ENCODE measurements around the gene MCTP1. TPM values are rescaled to one million over a fixed set of nuclear protein-coding genes. Genes with fewer than 3 reads are reported as not detected.
"Not testable (repeated sequence)": the region's sequence is repeated elsewhere in the genome, so short reads cannot be mapped to it uniquely, and the experiment has no call there.

MCTP1 gene
- polyA plus RNA-seq, 1 donor (not counting 4 experiments of a cell fraction or from before 2014, with no cell fraction given): 4.9 TPM

DNA sequence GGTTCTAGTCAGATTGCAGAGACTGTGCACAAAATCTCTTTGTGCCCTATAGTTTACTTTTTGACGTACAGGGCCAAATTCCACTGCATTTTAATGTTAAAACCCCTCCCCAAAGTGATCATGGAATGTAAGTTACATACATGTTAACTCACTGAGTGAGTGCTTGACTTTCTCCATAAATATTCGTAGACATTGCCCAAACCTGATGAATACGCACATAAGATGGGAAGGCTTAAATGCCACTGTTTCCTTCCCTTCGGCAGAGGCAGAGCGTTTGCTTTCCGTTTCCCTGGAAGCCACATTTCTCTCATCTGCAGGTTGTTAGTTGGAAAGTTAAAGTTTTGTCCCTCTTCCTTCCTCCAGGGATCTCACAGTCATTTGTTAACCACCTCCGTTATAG is 286.2 kb downstream of the MCTP1 start:
- H3K36me3 ChIP-seq (ENCODE audit: control insufficient read depth in 2 of 2, extremely low read depth in 1 of 2, insufficient read depth in 2 of 2, low read length in 2 of 2): no peaks in the 10 kb centered on the region
- dilution Hi-C loops (cut with MboI; ENCODE audit: extremely low pct_ligation_motif_present, low sequenced_read_pairs): no loop called here
- no peak for TF ChIP-seq EZH2 (IDR thresholded peaks at IDR 0.05; ENCODE audit: low read length)
- TF ChIP-seq, protein P1, sequence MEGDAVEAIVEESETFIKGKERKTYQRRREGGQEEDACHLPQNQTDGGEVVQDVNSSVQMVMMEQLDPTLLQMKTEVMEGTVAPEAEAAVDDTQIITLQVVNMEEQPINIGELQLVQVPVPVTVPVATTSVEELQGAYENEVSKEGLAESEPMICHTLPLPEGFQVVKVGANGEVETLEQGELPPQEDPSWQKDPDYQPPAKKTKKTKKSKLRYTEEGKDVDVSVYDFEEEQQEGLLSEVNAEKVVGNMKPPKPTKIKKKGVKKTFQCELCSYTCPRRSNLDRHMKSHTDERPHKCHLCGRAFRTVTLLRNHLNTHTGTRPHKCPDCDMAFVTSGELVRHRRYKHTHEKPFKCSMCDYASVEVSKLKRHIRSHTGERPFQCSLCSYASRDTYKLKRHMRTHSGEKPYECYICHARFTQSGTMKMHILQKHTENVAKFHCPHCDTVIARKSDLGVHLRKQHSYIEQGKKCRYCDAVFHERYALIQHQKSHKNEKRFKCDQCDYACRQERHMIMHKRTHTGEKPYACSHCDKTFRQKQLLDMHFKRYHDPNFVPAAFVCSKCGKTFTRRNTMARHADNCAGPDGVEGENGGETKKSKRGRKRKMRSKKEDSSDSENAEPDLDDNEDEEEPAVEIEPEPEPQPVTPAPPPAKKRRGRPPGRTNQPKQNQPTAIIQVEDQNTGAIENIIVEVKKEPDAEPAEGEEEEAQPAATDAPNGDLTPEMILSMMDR (optimal IDR thresholded peaks at IDR 0.05 in 1 of 3, IDR thresholded peaks at IDR 0.05 in 1 of 3, conservative IDR thresholded peaks at IDR 0.05 in 1 of 3; ENCODE audit: extremely low read depth in 1 of 3, insufficient read depth in 2 of 3, low read length in 3 of 3): no peak
- FAIRE-seq: no peak
- DNase-seq (ENCODE audit: low read depth, low spot score): no peak
- no peak overlapping the region for H3K9ac ChIP-seq (ENCODE audit: control insufficient read depth, extremely low read depth, insufficient read depth, low read length)
- no peaks in the 10 kb centered on the region for H3K9me3 ChIP-seq (ENCODE audit: control insufficient read depth, low read depth, low read length)
- H2AFZ ChIP-seq (ENCODE audit: control insufficient read depth, low read length): no peak overlapping the region
- H3K4me3 ChIP-seq (ENCODE audit: control insufficient read depth in 2 of 3, extremely low read depth in 1 of 3, insufficient read depth in 2 of 3, low read depth in 1 of 3, low read length in 3 of 3): no peak overlapping the region
- H3K27me3 ChIP-seq (ENCODE audit: control insufficient read depth, extremely low read depth, insufficient read depth, low read length): no peaks in the 10 kb centered on the region
- no peaks in the 10 kb centered on the region for H3K4me1 ChIP-seq (ENCODE audit: control insufficient read depth, extremely low read depth, insufficient read depth, low read length)
- no peak overlapping the region for H3K4me2 ChIP-seq (ENCODE audit: control insufficient read depth, extremely low read depth, insufficient read depth, low read depth, low read length)
- H3K79me2 ChIP-seq (ENCODE audit: control insufficient read depth, insufficient read depth, low read length): no peaks in the 10 kb centered on the region
- no peaks in the 10 kb centered on the region for H4K20me1 ChIP-seq (ENCODE audit: control insufficient read depth, extremely low read depth, insufficient read depth, low read length)
- H3K9me1 ChIP-seq (ENCODE audit: control insufficient read depth, extremely low read depth, insufficient read depth, low read length): no peaks in the 10 kb centered on the region
- no peak overlapping the region for H3K27ac ChIP-seq (ENCODE audit: control insufficient read depth, insufficient read depth, low read length)

DNA sequence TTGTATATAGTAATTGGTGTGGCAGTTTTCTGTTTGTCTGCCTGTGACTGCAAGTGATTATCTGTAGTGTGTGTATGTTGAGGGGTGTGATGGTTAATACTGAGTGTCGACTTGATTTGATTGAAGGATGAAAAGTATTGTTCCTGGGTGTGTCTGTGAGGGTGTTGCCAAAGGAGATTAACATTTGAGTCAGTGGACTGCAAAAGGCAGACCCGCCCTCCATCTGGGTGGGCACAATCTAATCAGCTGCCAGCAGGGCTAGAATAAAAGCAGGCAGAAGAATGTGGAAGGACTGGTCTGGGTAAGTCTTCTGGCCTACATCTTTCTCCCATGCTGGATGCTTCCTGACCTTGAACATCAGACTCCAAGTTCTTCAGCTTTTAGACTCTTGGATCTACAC is 290.4 kb downstream of the MCTP1 start:
- H3K36me3 ChIP-seq (ENCODE audit: control insufficient read depth in 2 of 2, extremely low read depth in 1 of 2, insufficient read depth in 2 of 2, low read length in 2 of 2); H3K9ac ChIP-seq (ENCODE audit: control insufficient read depth, extremely low read depth, insufficient read depth, low read length); H3K79me2 ChIP-seq (ENCODE audit: control insufficient read depth, insufficient read depth, low read length); DNase-seq (ENCODE audit: low read depth, low spot score); H2AFZ ChIP-seq (ENCODE audit: control insufficient read depth, low read length); H3K27me3 ChIP-seq (ENCODE audit: control insufficient read depth, extremely low read depth, insufficient read depth, low read length); H3K4me3 ChIP-seq (ENCODE audit: control insufficient read depth in 2 of 3, extremely low read depth in 1 of 3, insufficient read depth in 2 of 3, low read depth in 1 of 3, low read length in 3 of 3); H4K20me1 ChIP-seq (ENCODE audit: control insufficient read depth, extremely low read depth, insufficient read depth, low read length); H3K27ac ChIP-seq (ENCODE audit: control insufficient read depth, insufficient read depth, low read length); H3K9me1 ChIP-seq (ENCODE audit: control insufficient read depth, extremely low read depth, insufficient read depth, low read length); H3K9me3 ChIP-seq (ENCODE audit: control insufficient read depth, low read depth, low read length); FAIRE-seq; H3K4me2 ChIP-seq (ENCODE audit: control insufficient read depth, extremely low read depth, insufficient read depth, low read depth, low read length); H3K4me1 ChIP-seq (ENCODE audit: control insufficient read depth, extremely low read depth, insufficient read depth, low read length); dilution Hi-C loops (cut with MboI; ENCODE audit: extremely low pct_ligation_motif_present, low sequenced_read_pairs): not testable (repeated sequence)

DNA sequence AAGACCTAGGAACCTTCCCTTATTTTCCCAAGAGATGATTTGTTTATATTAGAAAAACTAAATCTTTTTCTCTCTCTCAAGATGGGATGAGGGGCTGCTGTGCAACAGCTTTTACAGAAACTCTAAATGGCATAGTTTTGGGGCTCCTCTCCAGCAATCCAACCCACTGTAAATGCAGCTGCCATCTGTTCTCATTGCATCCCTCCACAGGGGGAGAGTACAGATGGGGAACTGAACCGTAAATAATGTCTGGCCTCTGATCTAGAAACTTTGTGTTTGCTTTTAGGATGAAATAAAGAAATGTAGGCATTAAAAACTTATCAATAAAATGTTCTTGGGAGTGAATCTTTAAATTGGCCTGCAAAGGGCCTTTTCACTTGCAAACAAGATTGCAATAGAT is 291.4 kb downstream of the MCTP1 start:
- no peaks in the 10 kb centered on the region for H3K9me1 ChIP-seq (ENCODE audit: control insufficient read depth, extremely low read depth, insufficient read depth, low read length)
- no peaks in the 10 kb centered on the region for H3K79me2 ChIP-seq (ENCODE audit: control insufficient read depth, insufficient read depth, low read length)
- dilution Hi-C loops (cut with MboI; ENCODE audit: extremely low pct_ligation_motif_present, low sequenced_read_pairs): no loop called here
- H3K9ac ChIP-seq (ENCODE audit: control insufficient read depth, extremely low read depth, insufficient read depth, low read length): no peak overlapping the region
- H4K20me1 ChIP-seq (ENCODE audit: control insufficient read depth, extremely low read depth, insufficient read depth, low read length): no peaks in the 10 kb centered on the region
- H3K27me3 ChIP-seq (ENCODE audit: control insufficient read depth, extremely low read depth, insufficient read depth, low read length): no peaks in the 10 kb centered on the region
- H3K9me3 ChIP-seq (ENCODE audit: control insufficient read depth, low read depth, low read length): no peaks in the 10 kb centered on the region
- no peak for TF ChIP-seq EZH2 (IDR thresholded peaks at IDR 0.05; ENCODE audit: low read length)
- TF ChIP-seq, protein P1 (optimal IDR thresholded peaks at IDR 0.05 in 1 of 3, IDR thresholded peaks at IDR 0.05 in 1 of 3, conservative IDR thresholded peaks at IDR 0.05 in 1 of 3; ENCODE audit: extremely low read depth in 1 of 3, insufficient read depth in 2 of 3, low read length in 3 of 3): no peak
- no peak for DNase-seq (ENCODE audit: low read depth, low spot score)
- H3K4me1 ChIP-seq (ENCODE audit: control insufficient read depth, extremely low read depth, insufficient read depth, low read length): no peaks in the 10 kb centered on the region
- no peak overlapping the region for H3K27ac ChIP-seq (ENCODE audit: control insufficient read depth, insufficient read depth, low read length)
- no peak overlapping the region for H3K4me2 ChIP-seq (ENCODE audit: control insufficient read depth, extremely low read depth, insufficient read depth, low read depth, low read length)
- FAIRE-seq: no peak
- no peak overlapping the region for H2AFZ ChIP-seq (ENCODE audit: control insufficient read depth, low read length)
- no peak overlapping the region for H3K4me3 ChIP-seq (ENCODE audit: control insufficient read depth in 2 of 3, extremely low read depth in 1 of 3, insufficient read depth in 2 of 3, low read depth in 1 of 3, low read length in 3 of 3)
- no peaks in the 10 kb centered on the region for H3K36me3 ChIP-seq (ENCODE audit: control insufficient read depth in 2 of 2, extremely low read depth in 1 of 2, insufficient read depth in 2 of 2, low read length in 2 of 2)
